Keratinocyte (primary cell): Measurements from ENCODE around the gene OGFRL1.

Experiments
- CTCF ChIP-seq, 3 experiments: IDR thresholded peaks in 1 of 3; conservative IDR thresholded peaks in 1 of 3; optimal IDR thresholded peaks in 1 of 3; 2 replicates in 2 of 3; 3 replicates in 1 of 3; pipeline versions ENCODE3 to v1.5.1; 2011; ENCODE audit warnings: low read length in 3 of 3, mild to moderate bottlenecking in 3 of 3, moderate library complexity in 2 of 3, control low read depth in 1 of 3, inconsistent platforms in 1 of 3; ENCODE audit not compliant: insufficient read depth in 2 of 3; ENCODE audit errors: extremely low read depth in 1 of 3
- EZH2 ChIP-seq: IDR thresholded peaks from one replicate; pipeline ENCODE4 v1.6.1; 2012; ENCODE audit warnings: inconsistent platforms, mild to moderate bottlenecking, low read length, moderate library complexity

GRCh38 chr6:71246596-71246995 is 42.0 kb upstream of the OGFRL1 start:
- TF ChIP-seq CTCF (optimal IDR thresholded peaks at IDR 0.05 in 1 of 3, IDR thresholded peaks at IDR 0.05 in 1 of 3, conservative IDR thresholded peaks at IDR 0.05 in 1 of 3; ENCODE audit: extremely low read depth in 1 of 3, insufficient read depth in 2 of 3, low read length in 3 of 3) (no peak), EZH2 (no peak)
